Measurements from ENCODE around the gene ACADS. TPM values are rescaled to one million over a fixed set of nuclear protein-coding genes. Genes with fewer than 3 reads are reported as not detected.

The ACADS gene
- total RNA-seq, 2 donors from 2014 or later: 58.6 to 92.6 TPM

GRCh38 chr12:120719496-120720233 is 6.0 kb upstream of the ACADS start:
- Histone ChIP-seq H3K36me3 (peaks cover 88% of the 10 kb centered on the region), H3K4me1 (peaks cover 0 to 20% of the 10 kb centered on the region in 2 donors), H3K9me3 (no peaks in the 10 kb centered on the region), H3K4me3 (no peak overlapping the region), H3K27me3 (no peaks in the 10 kb centered on the region), H3K27ac (peak overlapping the region; percentile 47 to 61)
- no peak for TF ChIP-seq CTCF (IDR thresholded peaks at IDR 0.05)
- DNase-seq (ENCODE audit: low spot score): no peak

- Histone ChIP-seq H3K4me1 (peaks cover 0 to 27% of the 10 kb centered on the region in 2 donors), H3K27me3 (no peaks in the 10 kb centered on the region), H3K9me3 (no peaks in the 10 kb centered on the region), H3K27ac (peak overlapping the region; percentile 47 to 61), H3K4me3 (no peak overlapping the region), H3K36me3 (peaks cover 82% of the 10 kb centered on the region)
- no peak for DNase-seq (ENCODE audit: low spot score)
- TF ChIP-seq CTCF (IDR thresholded peaks at IDR 0.05): no peak
Measured at GRCh38 chr12:120720234-120720986, 5.2 kb upstream of the ACADS start.

GRCh38 chr12:120720987-120721801 is 4.4 kb upstream of the ACADS start:
- peak overlapping the region; percentile 47 to 61 for H3K27ac ChIP-seq
- H3K36me3 ChIP-seq: peaks cover 76% of the 10 kb centered on the region
- H3K27me3 ChIP-seq: no peaks in the 10 kb centered on the region
- no peak overlapping the region for H3K4me3 ChIP-seq
- DNase-seq (ENCODE audit: low spot score): no peak
- H3K4me1 ChIP-seq: peaks cover 0 to 32% of the 10 kb centered on the region in 2 donors
- no peak for TF ChIP-seq CTCF (IDR thresholded peaks at IDR 0.05)
- no peaks in the 10 kb centered on the region for H3K9me3 ChIP-seq

GRCh38 chr12:120721866-120722265 is 3.8 kb upstream of the ACADS start:
- TF ChIP-seq CTCF (IDR thresholded peaks at IDR 0.05): no peak
- Histone ChIP-seq H3K36me3 (peaks cover 69% of the 10 kb centered on the region), H3K4me3 (no peak overlapping the region), H3K27ac (no peak overlapping the region), H3K4me1 (peaks cover 0 to 38% of the 10 kb centered on the region in 2 donors), H3K9me3 (no peaks in the 10 kb centered on the region), H3K27me3 (no peaks in the 10 kb centered on the region)
- DNase-seq (ENCODE audit: low spot score): no peak

GRCh38 chr12:120722784-120723183 is 2.8 kb upstream of the ACADS start:
- H3K36me3 ChIP-seq: peaks cover 67% of the 10 kb centered on the region
- no peak for DNase-seq (ENCODE audit: low spot score)
- no peaks in the 10 kb centered on the region for H3K27me3 ChIP-seq
- TF ChIP-seq CTCF (IDR thresholded peaks at IDR 0.05): no peak
- no peak overlapping the region for H3K4me3 ChIP-seq
- no peak overlapping the region for H3K27ac ChIP-seq
- H3K4me1 ChIP-seq: peaks cover 0 to 38% of the 10 kb centered on the region in 2 donors
- no peaks in the 10 kb centered on the region for H3K9me3 ChIP-seq

Measured in right atrium auricular region (tissue), 2 donors.